T-helper 22 cell (primary cell): ENCODE measurements around the gene C3.
"Not testable (repeated sequence)": the region's sequence is repeated elsewhere in the genome, so short reads cannot be mapped to it uniquely, and the experiment has no call there.

Experiments used
- DNase-seq: peaks from one replicate; pipeline ENCODE4 v3.0.0-alpha.2; 2020; ENCODE audit warnings: low read depth

The C3 gene

GRCh38 chr19:6712692-6713670 lies 7.5 kb downstream of the C3 start:
- no peak for DNase-seq

- no peak for DNase-seq
These were observed 8.2 kb downstream of the C3 start for GRCh38 chr19:6712231-6712630.

GRCh38 chr19:6711605-6712004 lies 8.8 kb downstream of the C3 start:
- DNase-seq: no peak

- no peak for DNase-seq
These were observed 9.4 kb downstream of the C3 start for GRCh38 chr19:6711078-6711361.

- no peak for DNase-seq
These were observed 10.0 kb downstream of the C3 start for GRCh38 chr19:6710273-6711077.

GRCh38 chr19:6709549-6709948 lies 10.9 kb downstream of the C3 start:
- no peak for DNase-seq

GRCh38 chr19:6708913-6709312 lies 11.5 kb downstream of the C3 start:
- DNase-seq: not testable (repeated sequence)

- no peak for DNase-seq
These were observed 12.1 kb downstream of the C3 start for GRCh38 chr19:6708346-6708745.

- DNase-seq: no peak
These were observed 12.8 kb downstream of the C3 start for GRCh38 chr19:6707658-6708018.

- no peak for DNase-seq
These were observed 13.3 kb downstream of the C3 start for GRCh38 chr19:6707011-6707657.

GRCh38 chr19:6706633-6706958 lies 13.9 kb downstream of the C3 start:
- DNase-seq: no peak

- DNase-seq: no peak
These were observed 14.4 kb downstream of the C3 start for GRCh38 chr19:6705931-6706632.

- no peak for DNase-seq
These were observed 19.7 kb downstream of the C3 start for GRCh38 chr19:6700586-6701316.

- DNase-seq: no peak
These were observed 20.5 kb downstream of the C3 start for GRCh38 chr19:6699935-6700334.

GRCh38 chr19:6697291-6697690 lies 23.2 kb downstream of the C3 start:
- no peak for DNase-seq

- DNase-seq: no peak
These were observed 24.1 kb downstream of the C3 start for GRCh38 chr19:6696239-6696820.

GRCh38 chr19:6694147-6694815 lies 26.2 kb downstream of the C3 start:
- DNase-seq: no peak

GRCh38 chr19:6693681-6694080 lies 26.8 kb downstream of the C3 start:
- no peak for DNase-seq

- DNase-seq: no peak
These were observed 27.4 kb downstream of the C3 start for GRCh38 chr19:6693056-6693471.

GRCh38 chr19:6692027-6692426 lies 28.4 kb downstream of the C3 start:
- DNase-seq: no peak

GRCh38 chr19:6691342-6691741 lies 29.1 kb downstream of the C3 start:
- DNase-seq: no peak
